Measurements from ENCODE around the gene CDKAL1. TPM values are rescaled to one million over a fixed set of nuclear protein-coding genes. Genes with fewer than 3 reads are reported as not detected.

Gene CDKAL1
- total RNA-seq, 1 donor from 2014 or later, result 14.8 TPM

GRCh38 chr6:20737912-20738311 is 203.7 kb downstream of the CDKAL1 start:
- no peak overlapping the region for H3K27ac Mint-ChIP-seq (ENCODE audit: unreplicated experiment)
- H3K36me3 Mint-ChIP-seq (ENCODE audit: unreplicated experiment), result peaks cover 15% of the 10 kb centered on the region
- TF ChIP-seq CTCF (IDR thresholded peaks at IDR 0.05), result no peak
- no peak for DNase-seq (ENCODE audit: extremely low spot score, unreplicated experiment)
- H3K4me1 Mint-ChIP-seq (ENCODE audit: unreplicated experiment), result peaks cover 4% of the 10 kb centered on the region
- H3K9me3 Mint-ChIP-seq (ENCODE audit: unreplicated experiment), result peaks cover 8% of the 10 kb centered on the region
- H3K27me3 Mint-ChIP-seq (ENCODE audit: unreplicated experiment), result no peaks in the 10 kb centered on the region
- no peak overlapping the region for H3K4me3 Mint-ChIP-seq (ENCODE audit: unreplicated experiment)

GRCh38 chr6:20740088-20740487 is 205.8 kb downstream of the CDKAL1 start:
- H3K27ac Mint-ChIP-seq (ENCODE audit: unreplicated experiment), result no peak overlapping the region

GRCh38 chr6:20740727-20741126 is 206.5 kb downstream of the CDKAL1 start:
- H3K27ac Mint-ChIP-seq (ENCODE audit: unreplicated experiment), result no peak overlapping the region
- peaks cover 3% of the 10 kb centered on the region for H3K4me1 Mint-ChIP-seq (ENCODE audit: unreplicated experiment)
- DNase-seq (ENCODE audit: extremely low spot score, unreplicated experiment), result no peak
- peaks cover 15% of the 10 kb centered on the region for H3K36me3 Mint-ChIP-seq (ENCODE audit: unreplicated experiment)
- H3K4me3 Mint-ChIP-seq (ENCODE audit: unreplicated experiment), result no peak overlapping the region
- peaks cover 8% of the 10 kb centered on the region for H3K9me3 Mint-ChIP-seq (ENCODE audit: unreplicated experiment)
- no peak for TF ChIP-seq CTCF (IDR thresholded peaks at IDR 0.05)
- no peaks in the 10 kb centered on the region for H3K27me3 Mint-ChIP-seq (ENCODE audit: unreplicated experiment)

More at GRCh38 chr6:20740088-20740487, 205.8 kb downstream of the CDKAL1 start:
- H3K27me3 Mint-ChIP-seq (ENCODE audit: unreplicated experiment), result no peaks in the 10 kb centered on the region
- peaks cover 8% of the 10 kb centered on the region for H3K9me3 Mint-ChIP-seq (ENCODE audit: unreplicated experiment)
- TF ChIP-seq CTCF (IDR thresholded peaks at IDR 0.05), result no peak
- peaks cover 15% of the 10 kb centered on the region for H3K36me3 Mint-ChIP-seq (ENCODE audit: unreplicated experiment)
- peaks cover 3% of the 10 kb centered on the region for H3K4me1 Mint-ChIP-seq (ENCODE audit: unreplicated experiment)
- DNase-seq (ENCODE audit: extremely low spot score, unreplicated experiment), result no peak
- no peak overlapping the region for H3K4me3 Mint-ChIP-seq (ENCODE audit: unreplicated experiment)

GRCh38 chr6:20741490-20741889 is 207.2 kb downstream of the CDKAL1 start:
- Mint-ChIP-seq H3K36me3 (ENCODE audit: unreplicated experiment) (peaks cover 15% of the 10 kb centered on the region), H3K27me3 (ENCODE audit: unreplicated experiment) (no peaks in the 10 kb centered on the region), H3K4me3 (ENCODE audit: unreplicated experiment) (no peak overlapping the region), H3K9me3 (ENCODE audit: unreplicated experiment) (peaks cover 8% of the 10 kb centered on the region), H3K4me1 (ENCODE audit: unreplicated experiment) (peaks cover 3% of the 10 kb centered on the region), H3K27ac (ENCODE audit: unreplicated experiment) (no peak overlapping the region)
- no peak for TF ChIP-seq CTCF (IDR thresholded peaks at IDR 0.05)
- no peak for DNase-seq (ENCODE audit: extremely low spot score, unreplicated experiment)

- peaks cover 3% of the 10 kb centered on the region for H3K4me1 Mint-ChIP-seq (ENCODE audit: unreplicated experiment)
- H3K9me3 Mint-ChIP-seq (ENCODE audit: unreplicated experiment), result peaks cover 8% of the 10 kb centered on the region
- DNase-seq (ENCODE audit: extremely low spot score, unreplicated experiment), result no peak
- H3K27ac Mint-ChIP-seq (ENCODE audit: unreplicated experiment), result no peak overlapping the region
- TF ChIP-seq CTCF (IDR thresholded peaks at IDR 0.05), result no peak
- H3K27me3 Mint-ChIP-seq (ENCODE audit: unreplicated experiment), result no peaks in the 10 kb centered on the region
- peaks cover 14% of the 10 kb centered on the region for H3K36me3 Mint-ChIP-seq (ENCODE audit: unreplicated experiment)
- no peak overlapping the region for H3K4me3 Mint-ChIP-seq (ENCODE audit: unreplicated experiment)
Observed at GRCh38 chr6:20744911-20745557, 210.8 kb downstream of the CDKAL1 start.

Data from osteocyte (in vitro differentiated cells).